Omental fat pad (tissue), 4 donors: ENCODE data around the gene ABHD11. TPM values are rescaled to one million over a fixed set of nuclear protein-coding genes. Genes with fewer than 3 reads are reported as not detected.

Source experiments
- ATAC-seq: fragments of 150-250 bp; one replicate; pipeline ENCODE4 v1.9.1; 2016; ENCODE audit warnings: mild to moderate bottlenecking, moderate library complexity; ENCODE audit not compliant: low FRiP score
- DNase-seq: peaks from one replicate; pipeline ENCODE4 v3.0.0-alpha.2; 2019; ENCODE audit warnings: low spot score
- CTCF ChIP-seq, 3 donors: fragments of 450-650 bp; IDR thresholded peaks; one replicate each; pipeline ENCODE4 v1.5.1; 2016 to 2017; ENCODE audit warnings: antibody characterized with exemption in 3 of 3, mild to moderate bottlenecking in 3 of 3, moderate library complexity in 2 of 3
- total RNA-seq, 4 donors: library from RNA; depleted of rRNA; stranded (reverse); fragments of >200 nt; gene quantifications; one replicate each; pipeline ENCODE4 v1.1.0, GENCODE V29; 2016

Gene ABHD11
- total RNA-seq, 4 donors from 2014 or later: 6.6 to 13.9 (median 9.4) TPM

GRCh38 chr7:73735528-73735905, 3.1 kb downstream of the ABHD11 start:
- ATAC-seq: no peak
- TF ChIP-seq CTCF (IDR thresholded peaks at IDR 0.05): no peak

DNA sequence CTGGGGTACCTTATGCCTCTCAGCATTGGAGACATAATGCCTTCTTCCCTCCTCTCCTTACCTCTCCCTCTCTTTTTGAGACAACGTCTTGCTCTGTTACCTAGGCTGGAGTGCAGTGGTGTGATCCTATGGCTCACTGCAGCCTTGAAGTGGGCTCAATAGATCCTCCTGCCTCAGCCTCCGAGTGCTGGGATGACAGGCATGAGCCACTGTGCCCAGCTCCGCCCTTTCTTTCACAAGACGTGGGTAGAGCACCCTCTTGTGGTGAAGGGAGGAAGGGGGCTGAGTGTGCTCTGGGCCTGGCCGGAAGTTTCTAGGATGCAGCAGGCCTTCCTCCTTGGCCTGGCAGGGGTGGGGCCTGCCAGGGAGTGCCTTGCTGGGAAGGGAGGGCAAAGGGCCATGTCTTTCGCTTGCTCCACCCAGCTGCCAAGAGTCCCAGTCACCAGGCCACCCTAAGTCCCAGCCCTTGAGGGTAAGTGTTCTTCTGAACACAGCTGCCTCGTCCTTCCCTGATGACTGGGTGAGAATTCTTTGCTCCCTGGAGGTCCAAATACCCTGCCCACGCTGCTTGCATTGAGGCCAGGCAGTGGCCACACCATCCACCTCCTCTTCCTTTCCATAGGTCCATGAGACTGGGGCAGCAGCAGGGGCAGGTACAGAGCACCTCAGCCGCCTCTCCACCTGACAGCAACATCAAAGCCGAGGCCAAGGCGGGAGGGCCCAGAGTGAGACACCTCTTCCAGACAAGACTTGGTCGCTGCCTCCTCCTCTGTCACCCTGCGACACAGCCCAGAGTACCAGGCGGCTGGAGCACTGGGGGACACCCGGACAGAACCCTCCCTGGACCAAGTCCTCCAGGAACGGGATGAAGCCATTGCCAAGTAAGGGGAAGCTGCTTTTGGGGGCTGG, 3.7 kb downstream of the ABHD11 start:
- no peak for TF ChIP-seq CTCF (IDR thresholded peaks at IDR 0.05)
- ATAC-seq: no peak
- DNase-seq: no peak

More at GRCh38 chr7:73735528-73735905, 3.1 kb downstream of the ABHD11 start:
- no peak for DNase-seq

DNA sequence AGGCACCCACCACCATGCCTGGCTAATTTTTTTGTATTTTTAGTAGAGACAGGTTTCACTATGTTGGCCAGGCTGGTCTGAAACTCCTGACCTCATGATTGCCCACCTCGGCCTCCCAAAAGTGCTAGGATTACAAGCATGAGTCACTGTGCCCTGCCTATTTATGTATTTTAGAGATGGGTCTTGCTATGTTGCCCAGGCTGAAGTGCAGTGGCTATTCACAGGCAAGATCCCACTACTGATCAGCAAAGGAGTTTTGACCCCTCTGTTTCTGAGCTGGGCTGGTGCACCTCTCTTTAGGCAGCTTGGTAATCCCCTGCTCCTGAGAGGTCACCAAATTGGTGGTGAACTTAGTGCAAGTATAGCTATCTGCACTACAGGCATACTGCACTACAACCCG, 6.2 kb downstream of the ABHD11 start:
- DNase-seq (no peak), ATAC-seq (no peak)

GRCh38 chr7:73730485-73730884, 8.1 kb downstream of the ABHD11 start:
- no peak for DNase-seq
- TF ChIP-seq CTCF (IDR thresholded peaks at IDR 0.05): no peak

More for the DNA sequence above, 6.2 kb downstream of the ABHD11 start:
- no peak for TF ChIP-seq CTCF (IDR thresholded peaks at IDR 0.05)

DNA sequence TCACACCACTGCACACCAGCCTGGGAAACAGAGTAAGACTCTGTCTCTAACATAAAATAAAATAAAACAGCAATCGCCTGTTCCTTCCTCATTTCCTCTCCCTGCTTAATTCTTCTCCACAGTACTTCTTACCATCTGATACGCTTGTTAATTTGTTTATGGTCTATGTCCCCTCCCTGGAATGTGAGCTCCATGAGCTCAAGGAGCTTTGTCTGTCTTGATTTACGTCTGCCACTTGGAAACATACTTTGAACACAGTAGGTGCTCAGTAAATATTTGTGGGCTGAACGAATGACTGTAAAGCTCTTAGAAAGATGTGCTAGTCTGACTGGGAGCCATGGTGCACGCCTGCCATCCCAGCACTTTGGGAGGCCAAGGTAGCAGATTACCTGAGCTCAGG, 10.1 kb downstream of the ABHD11 start:
- DNase-seq (no peak), ATAC-seq (no peak)
- no peak for TF ChIP-seq CTCF (IDR thresholded peaks at IDR 0.05)

More at GRCh38 chr7:73730485-73730884, 8.1 kb downstream of the ABHD11 start:
- ATAC-seq: no peak

DNA sequence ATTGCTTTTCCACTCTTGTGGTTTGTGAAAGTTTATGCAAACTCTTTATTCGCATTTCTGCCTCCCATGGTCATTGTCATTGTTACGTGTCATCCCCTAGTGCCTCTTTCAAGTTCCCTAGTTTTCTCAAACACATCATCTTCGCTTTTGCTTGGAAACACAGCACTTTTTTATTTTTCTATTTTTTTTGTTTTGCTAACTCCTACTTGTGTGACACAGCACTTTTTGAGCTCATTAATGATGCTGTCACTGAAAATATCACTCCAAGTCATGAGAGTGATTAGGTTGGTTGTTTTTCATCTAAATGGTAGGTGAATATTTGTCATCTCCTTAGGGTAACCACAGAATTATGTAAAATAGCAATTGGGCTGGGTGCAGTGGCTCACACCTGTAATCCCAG, 10.7 kb downstream of the ABHD11 start:
- DNase-seq (no peak), ATAC-seq (no peak)
- TF ChIP-seq CTCF (IDR thresholded peaks at IDR 0.05): no peak

DNA sequence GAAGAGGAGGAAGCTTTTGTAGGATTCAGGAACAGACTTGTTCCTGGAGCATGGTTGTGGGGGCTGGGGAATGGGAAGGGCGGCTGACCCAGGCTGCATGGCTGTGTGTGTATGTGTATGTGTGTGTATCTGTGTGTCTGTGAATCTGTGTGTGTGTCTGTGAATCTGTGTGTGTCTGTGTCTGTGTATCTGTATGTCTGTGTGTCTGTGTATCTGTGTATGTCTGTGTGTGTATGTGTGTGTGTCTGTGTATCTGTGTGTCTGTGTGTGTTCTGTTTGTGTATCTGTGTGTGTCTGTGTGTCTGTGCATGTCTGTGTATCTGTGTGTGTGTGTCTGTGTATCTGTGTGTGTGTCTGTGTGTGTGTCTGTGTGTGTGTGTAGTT, 12.5 kb downstream of the ABHD11 start:
- TF ChIP-seq CTCF (IDR thresholded peaks at IDR 0.05): no peak
- DNase-seq: no peak
- peak; percentile 28 for ATAC-seq
